ENCODE results near the gene ZBTB7C.

Gene ZBTB7C

GRCh38 chr18:48152549-48152948 lies 256.6 kb downstream of the ZBTB7C start:
- DNase-seq (ENCODE audit: low read depth in 1 of 2, low spot score in 1 of 2): no peak

GRCh38 chr18:48151421-48152065 lies 257.6 kb downstream of the ZBTB7C start:
- no peak for DNase-seq (ENCODE audit: low read depth in 1 of 2, low spot score in 1 of 2)

- no peak for DNase-seq (ENCODE audit: low read depth in 1 of 2, low spot score in 1 of 2)
Measured at GRCh38 chr18:48149020-48149685, 260.0 kb downstream of the ZBTB7C start.

GRCh38 chr18:48142994-48143393 lies 266.2 kb downstream of the ZBTB7C start:
- no peak for DNase-seq (ENCODE audit: low read depth in 1 of 2, low spot score in 1 of 2)

GRCh38 chr18:48142353-48142752 lies 266.8 kb downstream of the ZBTB7C start:
- DNase-seq (ENCODE audit: low read depth in 1 of 2, low spot score in 1 of 2): no peak

GRCh38 chr18:48140731-48141130 lies 268.5 kb downstream of the ZBTB7C start:
- DNase-seq (ENCODE audit: low read depth in 1 of 2, low spot score in 1 of 2): no peak

GRCh38 chr18:48139431-48140347 lies 269.5 kb downstream of the ZBTB7C start:
- no peak for DNase-seq (ENCODE audit: low read depth in 1 of 2, low spot score in 1 of 2)

- DNase-seq (ENCODE audit: low read depth in 1 of 2, low spot score in 1 of 2): no peak
Measured at GRCh38 chr18:48138660-48139430, 270.3 kb downstream of the ZBTB7C start.

- no peak for DNase-seq (ENCODE audit: low read depth in 1 of 2, low spot score in 1 of 2)
Measured at GRCh38 chr18:48138210-48138609, 271.0 kb downstream of the ZBTB7C start.

GRCh38 chr18:48137374-48138081 lies 271.7 kb downstream of the ZBTB7C start:
- no peak for DNase-seq (ENCODE audit: low read depth in 1 of 2, low spot score in 1 of 2)

GRCh38 chr18:48136827-48137373 lies 272.3 kb downstream of the ZBTB7C start:
- DNase-seq (ENCODE audit: low read depth in 1 of 2, low spot score in 1 of 2): no peak

- no peak for DNase-seq (ENCODE audit: low read depth in 1 of 2, low spot score in 1 of 2)
Measured at GRCh38 chr18:48136051-48136826, 272.9 kb downstream of the ZBTB7C start.

GRCh38 chr18:48135436-48135966 lies 273.7 kb downstream of the ZBTB7C start:
- DNase-seq (ENCODE audit: low read depth in 1 of 2, low spot score in 1 of 2): no peak

GRCh38 chr18:48134609-48135008 lies 274.6 kb downstream of the ZBTB7C start:
- no peak for DNase-seq (ENCODE audit: low read depth in 1 of 2, low spot score in 1 of 2)

- no peak for DNase-seq (ENCODE audit: low read depth in 1 of 2, low spot score in 1 of 2)
Measured at GRCh38 chr18:48133671-48134251, 275.4 kb downstream of the ZBTB7C start.

- no peak for DNase-seq (ENCODE audit: low read depth in 1 of 2, low spot score in 1 of 2)
Measured at GRCh38 chr18:48132797-48133655, 276.2 kb downstream of the ZBTB7C start.

- DNase-seq (ENCODE audit: low read depth in 1 of 2, low spot score in 1 of 2): no peak
Measured at GRCh38 chr18:48131042-48131441, 278.1 kb downstream of the ZBTB7C start.

GRCh38 chr18:48129621-48130082 lies 279.5 kb downstream of the ZBTB7C start:
- no peak for DNase-seq (ENCODE audit: low read depth in 1 of 2, low spot score in 1 of 2)

Data from activated T-helper 1 cell treated with anti-CD3 and anti-CD28 coated beads, Interleukin-2, amount 50 U/mL, for 16 hours (primary cell).